NCI-H1092 treated with DMSO at 0.1 percent for 48 hours (cell line): Measurements from ENCODE around the gene NDUFAF7.
"Not testable (repeated sequence)": the region's sequence is repeated elsewhere in the genome, so short reads cannot be mapped to it uniquely, and the experiment has no call there.

ENCODE experiments used
- DNase-seq: peaks from one replicate; lab custom pipeline; 2025; lab: John Stamatoyannopoulos, UW

Gene NDUFAF7

GRCh38 chr2:37231241-37232130 lies at the start of gene NDUFAF7, which contains the start of gene CEBPZ:
Gene NDUFAF7 (plus strand): TSS chr2:37231658. CDS start chr2:37231706, 48 bp downstream.
Gene CEBPZ (minus strand): TSS chr2:37231596. CDS start chr2:37231567, 29 bp downstream.
- peak; percentile 65 for DNase-seq

- DNase-seq: no peak
Observed at GRCh38 chr2:37181726-37182684, 49.5 kb upstream of the NDUFAF7 start.

- DNase-seq: no peak
Observed at GRCh38 chr2:37188570-37188969, 42.9 kb upstream of the NDUFAF7 start, which contains the start of gene SULT6B1. Gene SULT6B1 (minus strand): TSS chr2:37188670. CDS start chr2:37188640, 30 bp downstream.

- no peak for DNase-seq
Observed at GRCh38 chr2:37189452-37190153, 41.9 kb upstream of the NDUFAF7 start.

- DNase-seq: no peak
Observed at GRCh38 chr2:37190290-37190689, 41.2 kb upstream of the NDUFAF7 start.

GRCh38 chr2:37191253-37191652 lies 40.2 kb upstream of the NDUFAF7 start:
- DNase-seq: no peak

GRCh38 chr2:37191747-37192146 lies 39.7 kb upstream of the NDUFAF7 start:
- DNase-seq: no peak

GRCh38 chr2:37192551-37192950 lies 38.9 kb upstream of the NDUFAF7 start:
- DNase-seq: no peak

- DNase-seq: not testable (repeated sequence)
Observed at GRCh38 chr2:37195862-37196319, 35.6 kb upstream of the NDUFAF7 start.

GRCh38 chr2:37196320-37197195 lies 34.9 kb upstream of the NDUFAF7 start, which contains the start of gene CEBPZOS:
Gene CEBPZOS (plus strand): TSS chr2:37196496. CDS start chr2:37199705, 3,209 bp downstream.
- DNase-seq: peak; percentile 66

- DNase-seq: no peak
Observed at GRCh38 chr2:37198681-37199065, 32.8 kb upstream of the NDUFAF7 start.

- no peak for DNase-seq
Observed at GRCh38 chr2:37201208-37201607, 30.2 kb upstream of the NDUFAF7 start.

GRCh38 chr2:37201766-37202165 lies 29.7 kb upstream of the NDUFAF7 start:
- no peak for DNase-seq

- DNase-seq: no peak
Observed at GRCh38 chr2:37203708-37204107, 27.8 kb upstream of the NDUFAF7 start.

- DNase-seq: not testable (repeated sequence)
Observed at GRCh38 chr2:37205071-37205661, 26.3 kb upstream of the NDUFAF7 start.

GRCh38 chr2:37205689-37206341 lies 25.6 kb upstream of the NDUFAF7 start:
- DNase-seq: no peak

- DNase-seq: not testable (repeated sequence)
Observed at GRCh38 chr2:37206760-37207159, 24.7 kb upstream of the NDUFAF7 start.

GRCh38 chr2:37211212-37211611 lies 20.2 kb upstream of the NDUFAF7 start:
- DNase-seq: no peak

- no peak for DNase-seq
Observed at GRCh38 chr2:37211939-37212338, 19.5 kb upstream of the NDUFAF7 start.

- no peak for DNase-seq
Observed at GRCh38 chr2:37215250-37215649, 16.2 kb upstream of the NDUFAF7 start.
